PC-3 (cell line): Measurements from ENCODE around the gene STK11. TPM values are rescaled to one million over a fixed set of nuclear protein-coding genes. Genes with fewer than 3 reads are reported as not detected.

Source experiments
- ATAC-seq: fragments of 200-7000 bp; cut with Tn5 transposase; 2 replicates; pipeline ENCODE4 v1.9.1; 2020; ENCODE audit warnings: mild to moderate bottlenecking, moderate library complexity
- BruUV-seq: library from RNA; stranded (reverse); fragments of 400-500 nt; replicated peaks from 2 replicates; lab custom pipeline; 2021; lab: Mats Ljungman, UMichigan
- CTCF ChIA-PET: fragments of 300-600 bp; sonication (Branson Sonifier 250); formaldehyde crosslinking; loops from one replicate; lab custom pipeline; 2022; ENCODE audit warnings: antibody characterized with exemption; lab: Charles Lee
- POLR2A ChIA-PET: fragments of 300-600 bp; sonication (Branson Sonifier 250); formaldehyde crosslinking; loops from one replicate; lab custom pipeline; 2022; ENCODE audit warnings: antibody characterized with exemption; ENCODE audit not compliant: unreplicated experiment; lab: Charles Lee
- DNase-seq: peaks from one replicate; pipeline ENCODE4 v3.0.0-alpha.2; 2015
- H2AFZ ChIP-seq: fragments of 300-600 bp; sonication (generic); 2 replicates; pipeline ENCODE4 v1.6.0; 2016; ENCODE audit warnings: antibody characterized with exemption, low read length
- H3F3A ChIP-seq: fragments of 300-600 bp; sonication (generic); one replicate; pipeline ENCODE4 v1.6.0; 2017; ENCODE audit warnings: antibody characterized with exemption, low read length, control low read depth, mild to moderate bottlenecking; ENCODE audit not compliant: unreplicated experiment
- H3K27ac ChIP-seq: fragments of 300-600 bp; sonication (generic); 2 replicates; pipeline ENCODE4 v1.5.1; 2016; ENCODE audit warnings: mild to moderate bottlenecking, low read length
- H3K27me3 ChIP-seq: fragments of 300-600 bp; sonication (generic); 2 replicates; pipeline ENCODE4 v1.6.1; 2016; ENCODE audit warnings: low read length, mixed read lengths
- H3K36me3 ChIP-seq: fragments of 300-600 bp; sonication (generic); 2 replicates; pipeline ENCODE4 v1.6.1; 2016; ENCODE audit warnings: low read depth, mixed run types, low read length, mixed read lengths
- H3K4me1 ChIP-seq: fragments of 300-600 bp; sonication (generic); 2 replicates; pipeline ENCODE4 v1.5.1; 2016; ENCODE audit warnings: low read length; ENCODE audit not compliant: insufficient read depth
- H3K4me2 ChIP-seq: fragments of 300-600 bp; sonication (generic); 2 replicates; pipeline ENCODE4 v1.6.0; 2016; ENCODE audit warnings: low read length
- H3K4me3 ChIP-seq: fragments of 300-600 bp; sonication (generic); 2 replicates; pipeline ENCODE4 v1.5.1; 2016; ENCODE audit warnings: mild to moderate bottlenecking, low read length, mixed read lengths
- H3K79me2 ChIP-seq: fragments of 300-600 bp; sonication (generic); 2 replicates; pipeline ENCODE4 v1.6.1; 2017; ENCODE audit warnings: low read length, mixed read lengths
- H3K9ac ChIP-seq: fragments of 300-600 bp; sonication (generic); 2 replicates; pipeline ENCODE4 v1.6.0; 2016; ENCODE audit warnings: mild to moderate bottlenecking, low read length
- H3K9me2 ChIP-seq: fragments of 300-600 bp; sonication (generic); replicated peaks from 2 replicates; pipeline ENCODE4 v1.6.1; 2016; ENCODE audit warnings: mixed run types, low read length, mixed read lengths
- H3K9me3 ChIP-seq: fragments of 300-600 bp; sonication (generic); 2 replicates; pipeline ENCODE4 v1.6.1; 2016; ENCODE audit warnings: low read length, mixed read lengths
- H4K20me1 ChIP-seq: fragments of 300-600 bp; sonication (generic); 2 replicates; pipeline ENCODE4 v1.6.1; 2016; ENCODE audit warnings: low read length, mixed read lengths
- CTCF ChIP-seq: fragments of 300-600 bp; sonication (generic); conservative IDR thresholded peaks from 2 replicates; pipeline ENCODE4 v1.5.1; 2017; ENCODE audit warnings: antibody characterized with exemption, low read depth, mild to moderate bottlenecking, low read length
- EZH2 ChIP-seq: fragments of 300-600 bp; sonication (generic); IDR thresholded peaks from one replicate; pipeline ENCODE4 v1.6.1; 2017; ENCODE audit warnings: antibody characterized with exemption, mild to moderate bottlenecking, low read length; ENCODE audit not compliant: unreplicated experiment
- EZH2phosphoT487 ChIP-seq: fragments of 300-600 bp; sonication (generic); IDR thresholded peaks from 2 replicates; pipeline ENCODE4 v1.6.1; 2018; ENCODE audit warnings: mild to moderate bottlenecking, antibody characterized with exemption, low read length, borderline replicate concordance
- intact Hi-C: fragments of 100-400 bp; cut with micrococcal nuclease; formaldehyde crosslinking; loops from 2 replicates; pipeline ENCODE4 v1.9.0; 2023
- total RNA-seq: library from RNA; depleted of rRNA; stranded (reverse); fragments of >200 nt; gene quantifications from 2 replicates; pipeline ENCODE4 v1.2.3, GENCODE V29; 2014

STK11 gene
- total RNA-seq, 1 experiment from 2014 or later: 82.4 TPM

- Histone ChIP-seq H3F3A (no peaks in the 10 kb centered on the region), H3K27ac (peak overlapping the region; percentile 98), H3K36me3 (no peaks in the 10 kb centered on the region), H3K9ac (peak overlapping the region; percentile 96), H3K27me3 (no peaks in the 10 kb centered on the region), H3K4me1 (peaks cover 65% of the 10 kb centered on the region), H3K9me2 (no peaks in the 10 kb centered on the region), H3K79me2 (peaks cover 63% of the 10 kb centered on the region), H2AFZ (no peak overlapping the region), H4K20me1 (no peaks in the 10 kb centered on the region), H3K9me3 (no peaks in the 10 kb centered on the region), H3K4me3 (peak overlapping the region; percentile 82), H3K4me2 (peak overlapping the region; percentile 90)
- BruUV-seq: TSS peak; percentile 18
- DNase-seq (no peak), ATAC-seq (no peak)
- ChIA-PET POLR2A (interaction anchor here (0.6 kb wide), 2 partner anchors 96 to 135 kb away, joined by 8 to 16 read pairs; partner anchors contain the start of gene CIRBP), CTCF (no interaction called here)
- TF ChIP-seq EZH2phosphoT487: no peak
- TF ChIP-seq CTCF: no peak
- TF ChIP-seq EZH2: no peak
- intact Hi-C loops: loop anchor here (10.0 kb wide), 1 partner anchor 69 kb away; the partner anchor contains the start of gene GPX4
Observed at GRCh38 chr19:1173159-1173844, 32.3 kb upstream of the STK11 start.

DNA sequence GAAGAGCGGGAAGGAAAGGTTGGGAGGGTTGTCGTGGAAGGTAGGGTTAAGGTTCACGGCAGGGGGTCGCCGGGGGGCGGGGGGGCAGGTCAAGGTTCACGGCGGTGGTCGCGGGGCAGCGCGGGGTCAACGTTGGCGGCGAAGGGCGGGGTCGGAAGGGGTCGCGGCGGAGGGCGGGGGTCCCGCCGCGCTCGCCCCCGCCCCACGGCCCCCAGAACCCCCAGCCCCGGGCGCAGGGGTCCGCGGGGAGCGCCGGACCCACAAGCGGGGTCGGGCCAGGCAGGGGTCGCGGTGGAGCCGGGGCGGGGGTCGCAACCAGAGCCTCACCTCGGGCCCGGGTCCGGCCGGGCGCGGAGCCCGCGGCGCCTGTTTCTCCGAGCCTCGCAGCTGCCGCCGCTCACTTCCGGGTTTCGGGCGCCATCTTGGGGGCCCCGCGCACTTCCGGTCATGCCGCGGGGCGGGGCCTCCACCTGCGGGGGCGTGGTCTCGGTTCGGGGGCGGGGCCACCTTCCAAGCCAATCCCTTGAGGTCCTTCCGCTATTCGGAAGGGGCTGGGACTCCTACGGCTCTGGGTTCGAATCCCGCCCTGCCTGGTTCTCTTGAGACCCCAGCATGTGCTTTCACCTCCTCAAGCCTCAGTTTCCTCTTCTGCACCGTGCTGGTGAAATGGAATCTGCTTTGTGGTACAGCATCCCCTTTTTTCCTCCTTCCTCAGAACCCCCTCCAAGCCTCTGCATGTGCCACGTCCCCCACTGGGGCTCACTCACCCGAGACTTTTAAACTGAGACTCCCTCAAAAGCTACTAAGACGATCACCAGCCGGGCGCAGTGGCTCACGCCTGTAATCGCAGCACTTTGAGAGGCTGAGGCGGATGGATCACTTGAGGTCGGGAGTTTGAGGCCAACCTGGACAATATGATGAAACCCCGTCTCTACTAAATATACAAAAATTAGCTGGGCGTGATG is 31.5 kb upstream of the STK11 start, which contains the start of gene SBNO2:
SBNO2 (minus strand) TSS at position 424 of the 965 bp plus-strand sequence. CDS start 19,992 bp downstream, outside the sequence.
- Histone ChIP-seq H3K9ac (peak within 1 kb of the TSS; percentile 96), H3K4me1 (peaks cover 64% of the 10 kb centered on the region), H3K4me2 (peak within 1 kb of the TSS; percentile 90), H3K9me3 (no peaks in the 10 kb centered on the region), H3K36me3 (no peaks in the 10 kb centered on the region), H3K27ac (peak within 1 kb of the TSS; percentile 98), H4K20me1 (no peaks in the 10 kb centered on the region), H3F3A (no peaks in the 10 kb centered on the region), H3K79me2 (peaks cover 55% of the 10 kb centered on the region), H3K27me3 (no peaks in the 10 kb centered on the region), H3K4me3 (peak within 1 kb of the TSS; percentile 82), H3K9me2 (no peaks in the 10 kb centered on the region), H2AFZ (no peak within 1 kb of the TSS)
- ATAC-seq (peak; percentile 3; the same call in 1 of the 2 replicates), DNase-seq (peak; percentile 84)
- BruUV-seq: no TSS peak
- ChIA-PET CTCF (no interaction called here), POLR2A (interaction anchor here (0.6 kb wide), 1 partner anchor 95 kb away, joined by 8 read pairs; the partner anchor contains the start of gene CIRBP)
- TF ChIP-seq CTCF (no peak), EZH2 (no peak), EZH2phosphoT487 (no peak)
- intact Hi-C loops: loop anchor here (10.0 kb wide), 1 partner anchor 69 kb away; the partner anchor contains the start of gene GPX4
